ENCODE measurements around the gene NACC1. TPM values are rescaled to one million over a fixed set of nuclear protein-coding genes. Genes with fewer than 3 reads are reported as not detected.

Gene NACC1
- total RNA-seq, 1 donor from 2014 or later = 99.4 TPM

DNA sequence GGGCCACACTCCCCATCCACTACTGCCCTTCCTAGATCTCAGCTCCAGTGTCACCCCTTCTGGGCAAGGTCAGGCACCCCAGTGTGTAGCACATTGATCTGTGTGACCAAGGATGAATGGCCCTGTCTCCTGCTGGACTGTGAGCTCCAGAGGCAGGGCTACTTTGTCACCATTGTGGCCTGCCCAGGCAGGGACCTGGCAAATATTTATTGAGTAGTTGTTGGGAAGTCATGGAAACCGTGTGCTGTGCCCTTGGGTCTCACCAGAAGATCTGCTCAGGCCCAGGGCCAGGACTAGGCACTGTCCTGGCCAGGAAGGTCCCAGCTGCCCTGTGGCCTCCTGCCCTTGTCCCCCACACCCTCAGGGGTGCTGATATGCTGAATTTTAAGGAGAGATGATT is 10.5 kb downstream of the NACC1 start:
- TF ChIP-seq, protein P1, sequence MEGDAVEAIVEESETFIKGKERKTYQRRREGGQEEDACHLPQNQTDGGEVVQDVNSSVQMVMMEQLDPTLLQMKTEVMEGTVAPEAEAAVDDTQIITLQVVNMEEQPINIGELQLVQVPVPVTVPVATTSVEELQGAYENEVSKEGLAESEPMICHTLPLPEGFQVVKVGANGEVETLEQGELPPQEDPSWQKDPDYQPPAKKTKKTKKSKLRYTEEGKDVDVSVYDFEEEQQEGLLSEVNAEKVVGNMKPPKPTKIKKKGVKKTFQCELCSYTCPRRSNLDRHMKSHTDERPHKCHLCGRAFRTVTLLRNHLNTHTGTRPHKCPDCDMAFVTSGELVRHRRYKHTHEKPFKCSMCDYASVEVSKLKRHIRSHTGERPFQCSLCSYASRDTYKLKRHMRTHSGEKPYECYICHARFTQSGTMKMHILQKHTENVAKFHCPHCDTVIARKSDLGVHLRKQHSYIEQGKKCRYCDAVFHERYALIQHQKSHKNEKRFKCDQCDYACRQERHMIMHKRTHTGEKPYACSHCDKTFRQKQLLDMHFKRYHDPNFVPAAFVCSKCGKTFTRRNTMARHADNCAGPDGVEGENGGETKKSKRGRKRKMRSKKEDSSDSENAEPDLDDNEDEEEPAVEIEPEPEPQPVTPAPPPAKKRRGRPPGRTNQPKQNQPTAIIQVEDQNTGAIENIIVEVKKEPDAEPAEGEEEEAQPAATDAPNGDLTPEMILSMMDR (conservative IDR thresholded peaks at IDR 0.05) = no peak
- Mint-ChIP-seq H3K9me3 (no peaks in the 10 kb centered on the region), H3K27me3 (ENCODE audit: low read depth) (no peaks in the 10 kb centered on the region), H3K4me3 (no peak overlapping the region), H3K36me3 (ENCODE audit: low read depth) (no peaks in the 10 kb centered on the region), H3K27ac (ENCODE audit: unreplicated experiment) (no peak overlapping the region), H3K4me1 (peaks cover 19% of the 10 kb centered on the region)
- DNase-seq (ENCODE audit: low read depth, low spot score) = no peak

DNA sequence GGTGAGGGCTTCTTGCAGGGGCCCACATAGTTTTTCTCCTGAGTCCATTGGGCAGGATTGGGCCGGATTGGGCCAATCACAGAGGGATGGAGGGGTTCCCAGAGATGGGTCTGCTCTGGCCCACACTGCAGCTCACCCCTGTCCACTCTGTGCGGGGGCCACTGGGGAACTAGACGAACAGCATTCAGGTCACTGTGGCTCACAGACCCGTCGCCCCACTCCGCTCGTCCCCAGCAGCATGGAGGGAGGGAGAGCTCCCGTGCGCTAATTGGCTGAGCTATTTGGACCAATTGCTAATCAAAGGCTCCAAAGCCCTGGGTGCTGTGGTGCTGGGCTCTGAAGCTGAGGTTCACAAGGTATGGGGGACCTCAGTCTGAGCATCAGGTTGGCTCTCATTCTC is 11.3 kb downstream of the NACC1 start:
- Mint-ChIP-seq H3K4me1 (peaks cover 19% of the 10 kb centered on the region), H3K4me3 (no peak overlapping the region), H3K27me3 (ENCODE audit: low read depth) (no peaks in the 10 kb centered on the region), H3K9me3 (no peaks in the 10 kb centered on the region), H3K36me3 (ENCODE audit: low read depth) (no peaks in the 10 kb centered on the region), H3K27ac (ENCODE audit: unreplicated experiment) (no peak overlapping the region)
- TF ChIP-seq, protein P1 (conservative IDR thresholded peaks at IDR 0.05) = no peak
- no peak for DNase-seq (ENCODE audit: low read depth, low spot score)

DNA sequence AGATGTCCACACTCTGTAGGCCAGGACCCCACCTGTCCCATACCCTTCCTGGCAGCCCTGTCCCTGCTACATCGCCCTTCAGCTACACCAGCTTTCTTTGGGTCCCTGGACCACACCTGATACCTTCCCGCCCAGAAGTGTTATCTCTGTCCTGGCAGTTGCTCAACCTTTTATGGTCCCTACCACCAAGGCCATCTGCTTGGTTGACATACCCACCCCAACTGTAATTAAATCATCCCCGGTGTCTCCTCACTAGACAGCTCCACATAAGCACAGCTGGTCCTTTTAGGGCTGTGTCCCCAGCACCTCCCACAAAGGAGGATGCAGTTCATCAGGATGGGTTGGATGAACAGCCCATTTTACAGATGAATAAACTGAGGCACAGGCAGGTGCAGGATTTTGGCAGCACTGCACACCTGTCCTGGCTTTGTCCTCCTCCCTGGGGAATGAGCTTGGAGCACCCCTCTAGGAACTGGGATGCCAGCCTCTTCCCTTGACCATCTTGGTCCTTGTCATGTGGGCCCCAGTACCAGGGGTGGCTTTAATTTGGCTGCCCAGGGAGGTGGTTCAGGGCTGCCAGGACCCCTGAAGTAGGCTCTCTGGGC is 12.9 kb downstream of the NACC1 start:
- no peaks in the 10 kb centered on the region for H3K27me3 Mint-ChIP-seq (ENCODE audit: low read depth)
- peaks cover 19% of the 10 kb centered on the region for H3K4me1 Mint-ChIP-seq
- H3K9me3 Mint-ChIP-seq = no peaks in the 10 kb centered on the region
- no peak for DNase-seq (ENCODE audit: low read depth, low spot score)
- H3K27ac Mint-ChIP-seq (ENCODE audit: unreplicated experiment) = no peak overlapping the region
- no peaks in the 10 kb centered on the region for H3K36me3 Mint-ChIP-seq (ENCODE audit: low read depth)
- TF ChIP-seq, protein P1 (conservative IDR thresholded peaks at IDR 0.05) = no peak
- no peak overlapping the region for H3K4me3 Mint-ChIP-seq

DNA sequence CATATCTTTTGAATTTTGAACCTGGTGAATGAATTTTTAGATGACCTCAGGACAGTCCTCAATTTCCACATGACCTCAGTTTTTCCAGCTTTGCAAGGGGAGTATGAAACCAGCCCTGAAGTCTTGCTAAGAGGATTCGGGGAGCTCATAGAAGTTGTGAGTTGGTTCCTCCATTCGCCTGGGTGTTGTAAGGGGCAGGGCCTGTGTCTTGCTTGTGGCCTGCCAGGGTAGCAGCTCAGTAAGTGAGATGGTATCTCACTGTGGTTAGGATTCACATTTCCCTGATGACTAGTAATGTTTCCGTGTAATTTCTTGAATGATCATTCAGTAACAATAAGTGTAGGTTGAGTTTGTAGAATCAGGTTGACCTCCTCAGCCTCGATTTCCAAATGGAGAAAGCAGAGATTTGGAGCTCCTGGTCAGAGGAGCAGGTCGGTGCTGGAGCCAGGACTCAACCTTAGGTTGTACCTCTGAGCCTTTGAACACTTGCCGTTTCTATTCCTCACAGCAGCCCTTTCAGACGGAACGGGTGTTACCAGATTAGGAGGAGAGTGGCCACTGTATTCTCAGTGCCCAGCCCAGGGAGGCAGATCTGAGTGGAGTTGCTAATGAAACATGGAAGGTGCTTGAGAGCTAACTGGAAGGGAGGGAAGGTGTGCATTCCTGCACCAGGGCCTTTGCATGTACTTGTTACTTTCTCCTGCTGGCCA is 14.6 kb downstream of the NACC1 start:
- no peaks in the 10 kb centered on the region for H3K36me3 Mint-ChIP-seq (ENCODE audit: low read depth)
- H3K27ac Mint-ChIP-seq (ENCODE audit: unreplicated experiment) = peak overlapping the region; percentile 75
- H3K27me3 Mint-ChIP-seq (ENCODE audit: low read depth) = no peaks in the 10 kb centered on the region
- H3K4me3 Mint-ChIP-seq = no peak overlapping the region
- no peaks in the 10 kb centered on the region for H3K9me3 Mint-ChIP-seq
- DNase-seq (ENCODE audit: low read depth, low spot score) = no peak
- H3K4me1 Mint-ChIP-seq = peaks cover 19% of the 10 kb centered on the region
- TF ChIP-seq, protein P1 (conservative IDR thresholded peaks at IDR 0.05) = no peak

DNA sequence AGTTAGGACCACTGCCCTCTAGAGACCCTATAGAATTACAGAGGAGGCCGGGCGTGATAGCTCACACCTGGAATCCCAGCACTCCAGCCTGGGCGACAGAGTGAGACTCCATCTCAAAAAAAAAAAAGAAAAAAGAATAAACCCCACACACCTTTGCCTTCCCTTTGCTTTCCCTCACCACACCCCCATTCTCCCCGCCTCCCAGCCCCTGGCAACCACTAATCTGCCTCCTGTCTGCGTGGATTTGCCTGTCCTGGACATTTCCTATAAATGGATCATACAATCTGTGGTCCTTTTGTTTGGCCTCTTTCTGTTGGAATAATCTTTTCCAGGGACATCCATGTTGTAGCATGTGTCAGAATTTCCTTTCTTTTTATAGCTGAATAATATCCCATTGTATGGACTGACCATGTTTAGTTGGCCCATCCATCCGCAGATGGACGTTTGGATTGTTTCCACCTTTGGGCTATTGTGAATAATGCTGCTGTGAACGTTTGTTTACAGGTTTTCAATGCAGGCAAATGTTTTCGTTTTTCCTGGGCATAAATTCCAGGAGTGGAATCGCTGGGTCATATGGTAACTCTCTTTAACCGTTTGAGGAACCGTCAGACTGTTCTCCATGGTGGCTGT is 15.3 kb downstream of the NACC1 start:
- TF ChIP-seq, protein P1 (conservative IDR thresholded peaks at IDR 0.05) = no peak
- no peaks in the 10 kb centered on the region for H3K36me3 Mint-ChIP-seq (ENCODE audit: low read depth)
- H3K9me3 Mint-ChIP-seq = no peaks in the 10 kb centered on the region
- H3K4me1 Mint-ChIP-seq = peaks cover 11% of the 10 kb centered on the region
- no peak overlapping the region for H3K27ac Mint-ChIP-seq (ENCODE audit: unreplicated experiment)
- no peak for DNase-seq (ENCODE audit: low read depth, low spot score)
- H3K27me3 Mint-ChIP-seq (ENCODE audit: low read depth) = no peaks in the 10 kb centered on the region
- H3K4me3 Mint-ChIP-seq = no peak overlapping the region
